K562 (cell line): ENCODE measurements around the gene C2CD2L. TPM values are rescaled to one million over a fixed set of nuclear protein-coding genes. Genes with fewer than 3 reads are reported as not detected.

Experiments used
- KAT8 ChIP-seq: fragments of 450-650 bp; IDR thresholded peaks from 2 replicates; pipeline ENCODE4 v1.6.1; 2016; ENCODE audit warnings: low read depth, mild to moderate bottlenecking
- KDM1A ChIP-seq, 2 experiments: fragments of 450-650 bp; IDR thresholded peaks; 2 replicates each; pipeline ENCODE4 v1.6.1; 2016; ENCODE audit warnings: mild to moderate bottlenecking in 2 of 2
- NCOA4 ChIP-seq: fragments of 450-650 bp; IDR thresholded peaks from 2 replicates; pipeline ENCODE4 v1.6.1; 2018; ENCODE audit warnings: mild to moderate bottlenecking; ENCODE audit not compliant: partially characterized antibody
- PHF21A ChIP-seq: fragments of 450-650 bp; IDR thresholded peaks from 2 replicates; pipeline ENCODE4 v1.6.1; 2017; ENCODE audit warnings: low read depth, borderline replicate concordance
- SMARCE1 ChIP-seq: fragments of 450-650 bp; IDR thresholded peaks from 2 replicates; pipeline ENCODE4 v1.7.1; 2016; ENCODE audit warnings: mild to moderate bottlenecking
- TCF7 ChIP-seq: sonication (generic); IDR thresholded peaks from 2 replicates; pipeline ENCODE4 v1.6.1; 2016; ENCODE audit warnings: antibody characterized with exemption, borderline replicate concordance
- ZFPM2 ChIP-seq: fragments of 250-450 bp; sonication (Bioruptor Pico); IDR thresholded peaks from 2 replicates; pipeline ENCODE4 v1.5.1; 2022; ENCODE audit warnings: mild to moderate bottlenecking
- polyA plus RNA-seq, 8 experiments: library from polyadenylated mRNA; depleted of rRNA in 4 of 8; stranded (reverse) in 5 of 8; unstranded in 3 of 8; fragments of >200 nt; fragmentation: Nextera tagmentation in 2 of 8; fragmentation: Illumina TruSeq in 1 of 8; extraction: Ambion mirVana in 2 of 8; extraction: Trizol in 1 of 8; gene quantifications; 2 replicates each; pipeline versions ENCODE4 v1.2.1 to v1.2.3, GENCODE V29; 2011 to 2014; ENCODE audit warnings: inconsistent platforms in 1 of 8, missing spikeins in 1 of 8
- total RNA-seq, 7 experiments: library from RNA; depleted of rRNA in 6 of 7; stranded (reverse); fragments of >200 nt in 6 of 7; fragmentation: Illumina TruSeq in 2 of 7; extraction: Trizol in 2 of 7; gene quantifications; 2 replicates each; pipeline versions ENCODE4 v1.2.1 to v1.2.3, GENCODE V29; 2011 to 2021; ENCODE audit warnings: low replicate concordance in 1 of 7
- TF ChIP-seq, protein P1 (sequence below): fragments of 450-650 bp; IDR thresholded peaks from 2 replicates; pipeline ENCODE4 v1.7.0; 2016; ENCODE audit warnings: borderline replicate concordance
- TF ChIP-seq, protein P2 (sequence below): sonication (generic); formaldehyde crosslinking; IDR thresholded peaks from 2 replicates; pipeline ENCODE4 v1.8.0; 2022; ENCODE audit warnings: mild to moderate bottlenecking, missing genetic modification reagents
- TF ChIP-seq, protein P3 (sequence below), 2 experiments: fragments of 450-650 bp in 1 of 2; sonication (generic) in 1 of 2; formaldehyde crosslinking in 1 of 2; IDR thresholded peaks in 1 of 2; conservative IDR thresholded peaks in 1 of 2; 2 replicates each; pipeline versions ENCODE4 v1.6.1 to v1.8.1; 2016 to 2023; ENCODE audit warnings: mild to moderate bottlenecking in 2 of 2, moderate library complexity in 2 of 2, inconsistent platforms in 1 of 2, missing genetic modification reagents in 1 of 2
- TF ChIP-seq, protein P4 (sequence below), 2 experiments: fragments of 250-450 bp in 1 of 2; fragments of 450-650 bp in 1 of 2; sonication (Bioruptor Pico) in 1 of 2; IDR thresholded peaks; 2 replicates each; pipeline versions ENCODE4 v1.6.1 to v1.8.0; 2016 to 2021; ENCODE audit warnings: mild to moderate bottlenecking in 2 of 2, moderate library complexity in 2 of 2, missing compliant biosample characterization in 1 of 2, missing genetic modification characterization in 1 of 2
- TF ChIP-seq, protein P5 (sequence below): fragments of 250-450 bp; sonication (Bioruptor Pico); IDR thresholded peaks from 2 replicates; pipeline ENCODE4 v1.5.1; 2021; ENCODE audit warnings: mild to moderate bottlenecking
- TF ChIP-seq, protein P6 (sequence below): fragments of 450-650 bp; IDR thresholded peaks from 2 replicates; pipeline ENCODE4 v1.6.1; 2016; ENCODE audit warnings: mild to moderate bottlenecking

Gene C2CD2L
- total and polyA plus RNA-seq, 9 of the 15 experiments (the other 6 are each of a cell fraction or from before 2014, with no cell fraction given) = 0.66 to 41.2 (median 14.8) TPM

DNA sequence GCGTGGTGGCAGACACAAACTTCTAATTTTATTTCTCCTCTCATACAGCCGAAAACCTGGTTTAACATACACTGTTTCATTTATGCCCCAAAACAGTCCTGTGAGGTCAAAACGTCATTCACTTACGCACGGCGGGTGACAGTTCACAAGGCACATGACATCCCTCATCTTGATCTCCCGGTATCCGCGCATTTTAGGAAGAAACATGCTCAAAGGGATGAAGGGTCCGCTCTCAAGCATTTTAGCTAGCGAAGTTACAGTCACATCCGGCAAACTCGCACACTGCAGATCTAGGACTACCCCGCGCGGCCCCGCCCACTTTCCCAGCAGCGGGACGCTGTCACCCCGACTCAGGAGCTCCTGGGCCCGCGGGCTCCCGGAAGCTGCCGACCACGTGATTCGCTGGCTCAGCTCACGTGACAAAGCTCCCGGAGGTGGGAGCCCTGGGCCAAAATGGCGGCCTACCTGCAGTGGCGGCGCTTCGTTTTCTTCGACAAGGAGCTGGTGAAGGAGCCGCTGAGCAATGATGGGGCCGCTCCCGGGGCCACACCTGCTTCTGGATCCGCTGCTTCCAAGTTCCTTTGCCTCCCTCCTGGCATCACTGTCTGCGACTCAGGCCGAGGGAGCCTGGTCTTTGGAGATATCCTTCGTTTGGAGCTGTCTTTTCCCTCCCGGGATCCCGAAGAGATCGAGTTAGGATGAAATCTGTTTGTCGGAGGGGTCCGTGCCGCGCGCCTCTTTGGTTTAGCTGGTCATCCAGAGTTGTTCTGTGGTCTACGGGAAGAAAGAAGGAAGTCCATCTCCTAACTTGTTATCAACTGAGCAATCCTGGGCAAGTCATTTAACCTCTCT, 39.5 kb upstream of the C2CD2L start, which contains the start of gene VPS11 (continued):
- TF ChIP-seq, protein P1, sequence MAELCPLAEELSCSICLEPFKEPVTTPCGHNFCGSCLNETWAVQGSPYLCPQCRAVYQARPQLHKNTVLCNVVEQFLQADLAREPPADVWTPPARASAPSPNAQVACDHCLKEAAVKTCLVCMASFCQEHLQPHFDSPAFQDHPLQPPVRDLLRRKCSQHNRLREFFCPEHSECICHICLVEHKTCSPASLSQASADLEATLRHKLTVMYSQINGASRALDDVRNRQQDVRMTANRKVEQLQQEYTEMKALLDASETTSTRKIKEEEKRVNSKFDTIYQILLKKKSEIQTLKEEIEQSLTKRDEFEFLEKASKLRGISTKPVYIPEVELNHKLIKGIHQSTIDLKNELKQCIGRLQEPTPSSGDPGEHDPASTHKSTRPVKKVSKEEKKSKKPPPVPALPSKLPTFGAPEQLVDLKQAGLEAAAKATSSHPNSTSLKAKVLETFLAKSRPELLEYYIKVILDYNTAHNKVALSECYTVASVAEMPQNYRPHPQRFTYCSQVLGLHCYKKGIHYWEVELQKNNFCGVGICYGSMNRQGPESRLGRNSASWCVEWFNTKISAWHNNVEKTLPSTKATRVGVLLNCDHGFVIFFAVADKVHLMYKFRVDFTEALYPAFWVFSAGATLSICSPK = no peak
- TF ChIP-seq TCF7 = 0 out of 2 replicates have a peak, but pooled peaks have one; percentile 34
- TF ChIP-seq NCOA4 = no peak
- TF ChIP-seq, protein P2, sequence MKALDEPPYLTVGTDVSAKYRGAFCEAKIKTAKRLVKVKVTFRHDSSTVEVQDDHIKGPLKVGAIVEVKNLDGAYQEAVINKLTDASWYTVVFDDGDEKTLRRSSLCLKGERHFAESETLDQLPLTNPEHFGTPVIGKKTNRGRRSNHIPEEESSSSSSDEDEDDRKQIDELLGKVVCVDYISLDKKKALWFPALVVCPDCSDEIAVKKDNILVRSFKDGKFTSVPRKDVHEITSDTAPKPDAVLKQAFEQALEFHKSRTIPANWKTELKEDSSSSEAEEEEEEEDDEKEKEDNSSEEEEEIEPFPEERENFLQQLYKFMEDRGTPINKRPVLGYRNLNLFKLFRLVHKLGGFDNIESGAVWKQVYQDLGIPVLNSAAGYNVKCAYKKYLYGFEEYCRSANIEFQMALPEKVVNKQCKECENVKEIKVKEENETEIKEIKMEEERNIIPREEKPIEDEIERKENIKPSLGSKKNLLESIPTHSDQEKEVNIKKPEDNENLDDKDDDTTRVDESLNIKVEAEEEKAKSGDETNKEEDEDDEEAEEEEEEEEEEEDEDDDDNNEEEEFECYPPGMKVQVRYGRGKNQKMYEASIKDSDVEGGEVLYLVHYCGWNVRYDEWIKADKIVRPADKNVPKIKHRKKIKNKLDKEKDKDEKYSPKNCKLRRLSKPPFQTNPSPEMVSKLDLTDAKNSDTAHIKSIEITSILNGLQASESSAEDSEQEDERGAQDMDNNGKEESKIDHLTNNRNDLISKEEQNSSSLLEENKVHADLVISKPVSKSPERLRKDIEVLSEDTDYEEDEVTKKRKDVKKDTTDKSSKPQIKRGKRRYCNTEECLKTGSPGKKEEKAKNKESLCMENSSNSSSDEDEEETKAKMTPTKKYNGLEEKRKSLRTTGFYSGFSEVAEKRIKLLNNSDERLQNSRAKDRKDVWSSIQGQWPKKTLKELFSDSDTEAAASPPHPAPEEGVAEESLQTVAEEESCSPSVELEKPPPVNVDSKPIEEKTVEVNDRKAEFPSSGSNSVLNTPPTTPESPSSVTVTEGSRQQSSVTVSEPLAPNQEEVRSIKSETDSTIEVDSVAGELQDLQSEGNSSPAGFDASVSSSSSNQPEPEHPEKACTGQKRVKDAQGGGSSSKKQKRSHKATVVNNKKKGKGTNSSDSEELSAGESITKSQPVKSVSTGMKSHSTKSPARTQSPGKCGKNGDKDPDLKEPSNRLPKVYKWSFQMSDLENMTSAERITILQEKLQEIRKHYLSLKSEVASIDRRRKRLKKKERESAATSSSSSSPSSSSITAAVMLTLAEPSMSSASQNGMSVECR (CRISPR knock-in tag) = peak; percentile 89
- TF ChIP-seq, protein P3, sequence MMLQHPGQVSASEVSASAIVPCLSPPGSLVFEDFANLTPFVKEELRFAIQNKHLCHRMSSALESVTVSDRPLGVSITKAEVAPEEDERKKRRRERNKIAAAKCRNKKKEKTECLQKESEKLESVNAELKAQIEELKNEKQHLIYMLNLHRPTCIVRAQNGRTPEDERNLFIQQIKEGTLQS (IDR thresholded peaks at IDR 0.05) = no peak
- TF ChIP-seq, protein P3 (CRISPR knock-in tag; conservative IDR thresholded peaks at IDR 0.05) = no peak
- no peak for TF ChIP-seq KDM1A (IDR thresholded peaks at IDR 0.05)
- no peak; the same call in 1 of the 2 replicates for TF ChIP-seq SMARCE1
- TF ChIP-seq ZFPM2 (CRISPR knock-in tag) = no peak
- TF ChIP-seq, protein P4, sequence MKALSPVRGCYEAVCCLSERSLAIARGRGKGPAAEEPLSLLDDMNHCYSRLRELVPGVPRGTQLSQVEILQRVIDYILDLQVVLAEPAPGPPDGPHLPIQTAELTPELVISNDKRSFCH (CRISPR knock-in tag; IDR thresholded peaks at IDR 0.05) = no peak
- TF ChIP-seq, protein P4 (tag; IDR thresholded peaks at IDR 0.05) = no peak
- TF ChIP-seq, protein P5, sequence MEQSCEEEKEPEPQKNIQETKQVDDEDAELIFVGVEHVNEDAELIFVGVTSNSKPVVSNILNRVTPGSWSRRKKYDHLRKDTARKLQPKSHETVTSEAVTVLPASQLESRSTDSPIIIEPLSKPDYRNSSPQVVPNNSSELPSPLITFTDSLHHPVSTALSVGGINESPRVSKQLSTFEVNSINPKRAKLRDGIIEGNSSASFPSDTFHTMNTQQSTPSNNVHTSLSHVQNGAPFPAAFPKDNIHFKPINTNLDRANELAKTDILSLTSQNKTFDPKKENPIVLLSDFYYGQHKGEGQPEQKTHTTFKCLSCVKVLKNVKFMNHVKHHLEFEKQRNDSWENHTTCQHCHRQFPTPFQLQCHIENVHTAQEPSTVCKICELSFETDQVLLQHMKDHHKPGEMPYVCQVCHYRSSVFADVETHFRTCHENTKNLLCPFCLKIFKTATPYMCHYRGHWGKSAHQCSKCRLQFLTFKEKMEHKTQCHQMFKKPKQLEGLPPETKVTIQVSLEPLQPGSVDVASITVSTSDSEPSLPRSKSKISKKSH = no peak
- TF ChIP-seq, protein P6, sequence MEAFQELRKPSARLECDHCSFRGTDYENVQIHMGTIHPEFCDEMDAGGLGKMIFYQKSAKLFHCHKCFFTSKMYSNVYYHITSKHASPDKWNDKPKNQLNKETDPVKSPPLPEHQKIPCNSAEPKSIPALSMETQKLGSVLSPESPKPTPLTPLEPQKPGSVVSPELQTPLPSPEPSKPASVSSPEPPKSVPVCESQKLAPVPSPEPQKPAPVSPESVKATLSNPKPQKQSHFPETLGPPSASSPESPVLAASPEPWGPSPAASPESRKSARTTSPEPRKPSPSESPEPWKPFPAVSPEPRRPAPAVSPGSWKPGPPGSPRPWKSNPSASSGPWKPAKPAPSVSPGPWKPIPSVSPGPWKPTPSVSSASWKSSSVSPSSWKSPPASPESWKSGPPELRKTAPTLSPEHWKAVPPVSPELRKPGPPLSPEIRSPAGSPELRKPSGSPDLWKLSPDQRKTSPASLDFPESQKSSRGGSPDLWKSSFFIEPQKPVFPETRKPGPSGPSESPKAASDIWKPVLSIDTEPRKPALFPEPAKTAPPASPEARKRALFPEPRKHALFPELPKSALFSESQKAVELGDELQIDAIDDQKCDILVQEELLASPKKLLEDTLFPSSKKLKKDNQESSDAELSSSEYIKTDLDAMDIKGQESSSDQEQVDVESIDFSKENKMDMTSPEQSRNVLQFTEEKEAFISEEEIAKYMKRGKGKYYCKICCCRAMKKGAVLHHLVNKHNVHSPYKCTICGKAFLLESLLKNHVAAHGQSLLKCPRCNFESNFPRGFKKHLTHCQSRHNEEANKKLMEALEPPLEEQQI = no peak
- TF ChIP-seq KAT8 = no peak
- TF ChIP-seq PHF21A = no peak
